GM12891 (cell line): ENCODE data around the gene TAS2R16.

Source experiments
- POLR2A ChIP-seq: IDR thresholded peaks from 2 replicates; pipeline ENCODE4 v1.6.1; 2011; ENCODE audit warnings: low read depth, low read length, control low read depth
- POLR2AphosphoS5 ChIP-seq: IDR thresholded peaks from 2 replicates; pipeline ENCODE4 v1.6.1; 2011; ENCODE audit warnings: low read depth, low read length, control low read depth
- POU2F2 ChIP-seq: IDR thresholded peaks from 2 replicates; pipeline ENCODE4 v1.6.1; 2011; ENCODE audit warnings: low read depth, mild to moderate bottlenecking, control low read depth, low read length, moderate library complexity

DNA sequence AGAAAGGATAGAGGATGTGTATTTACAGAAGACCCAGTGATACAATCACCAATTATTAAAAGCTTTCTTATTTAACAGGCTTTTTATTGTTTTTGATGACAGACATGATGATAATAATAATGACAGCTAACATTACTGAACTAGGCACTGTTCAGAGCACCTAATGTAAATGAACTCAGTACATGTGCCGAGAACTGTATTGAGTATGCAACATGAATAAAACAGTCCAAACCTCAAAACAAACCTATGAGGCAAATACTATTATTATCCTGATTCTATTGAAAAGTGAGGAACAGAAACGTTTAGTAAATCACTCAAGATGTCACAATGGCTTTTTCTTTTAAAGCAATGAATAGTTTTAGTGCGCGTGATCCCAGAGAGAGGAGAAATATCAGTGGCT, 27.1 kb downstream of the TAS2R16 start:
- no peak for TF ChIP-seq POLR2A
- TF ChIP-seq POLR2AphosphoS5, result no peak
- TF ChIP-seq POU2F2, result no peak
